Measurements from ENCODE around the gene WDR17.

WDR17 gene

GRCh38 chr4:176090115-176090514 is 24.5 kb downstream of the WDR17 start:
- DNase-seq (ENCODE audit: low read depth, low spot score), result no peak

GRCh38 chr4:176099314-176099713 is 33.7 kb downstream of the WDR17 start:
- no peak for DNase-seq (ENCODE audit: low read depth, low spot score)

- DNase-seq (ENCODE audit: low read depth, low spot score), result no peak
Observed at GRCh38 chr4:176102414-176103063, 36.9 kb downstream of the WDR17 start.

- DNase-seq (ENCODE audit: low read depth, low spot score), result no peak
Observed at GRCh38 chr4:176107695-176108094, 42.1 kb downstream of the WDR17 start.

GRCh38 chr4:176123710-176124407 is 58.2 kb downstream of the WDR17 start:
- DNase-seq (ENCODE audit: low read depth, low spot score), result peak; percentile 20

- DNase-seq (ENCODE audit: low read depth, low spot score), result no peak
Observed at GRCh38 chr4:176125063-176125462, 59.4 kb downstream of the WDR17 start.

GRCh38 chr4:176134670-176135069 is 69.0 kb downstream of the WDR17 start:
- no peak for DNase-seq (ENCODE audit: low read depth, low spot score)

GRCh38 chr4:176137631-176138030 is 72.0 kb downstream of the WDR17 start:
- DNase-seq (ENCODE audit: low read depth, low spot score), result peak; percentile 23

GRCh38 chr4:176139518-176139917 is 73.9 kb downstream of the WDR17 start:
- DNase-seq (ENCODE audit: low read depth, low spot score), result no peak

GRCh38 chr4:176142253-176142652 is 76.6 kb downstream of the WDR17 start:
- DNase-seq (ENCODE audit: low read depth, low spot score), result no peak

GRCh38 chr4:176149680-176150355 is 84.2 kb downstream of the WDR17 start:
- no peak for DNase-seq (ENCODE audit: low read depth, low spot score)

GRCh38 chr4:176150356-176150682 is 84.7 kb downstream of the WDR17 start:
- DNase-seq (ENCODE audit: low read depth, low spot score), result peak; percentile 28

- DNase-seq (ENCODE audit: low read depth, low spot score), result no peak
Observed at GRCh38 chr4:176150704-176151103, 85.1 kb downstream of the WDR17 start.

- DNase-seq (ENCODE audit: low read depth, low spot score), result no peak
Observed at GRCh38 chr4:176153124-176153523, 87.5 kb downstream of the WDR17 start.

GRCh38 chr4:176156656-176157055 is 91.0 kb downstream of the WDR17 start:
- DNase-seq (ENCODE audit: low read depth, low spot score), result peak; percentile 91

- no peak for DNase-seq (ENCODE audit: low read depth, low spot score)
Observed at GRCh38 chr4:176163041-176163440, 97.4 kb downstream of the WDR17 start.

GRCh38 chr4:176185051-176185450 is 119.4 kb downstream of the WDR17 start:
- DNase-seq (ENCODE audit: low read depth, low spot score), result peak; percentile 9

GRCh38 chr4:176186067-176186466 is 120.4 kb downstream of the WDR17 start:
- DNase-seq (ENCODE audit: low read depth, low spot score), result no peak

GRCh38 chr4:176186671-176187395 is 121.2 kb downstream of the WDR17 start:
- no peak for DNase-seq (ENCODE audit: low read depth, low spot score)

GRCh38 chr4:176187624-176188023 is 122.0 kb downstream of the WDR17 start:
- peak; percentile 18 for DNase-seq (ENCODE audit: low read depth, low spot score)

GRCh38 chr4:176188654-176189053 is 123.0 kb downstream of the WDR17 start:
- DNase-seq (ENCODE audit: low read depth, low spot score), result no peak

All from astrocyte of the hippocampus (primary cell).